Fibroblast of skin of right biceps (primary cell): ENCODE results near the gene MON2.
"Not testable (repeated sequence)": the region's sequence is repeated elsewhere in the genome, so short reads cannot be mapped to it uniquely, and the experiment has no call there.

ENCODE experiments used
- DNase-seq: peaks from one replicate; pipeline ENCODE4 v3.0.0-alpha.2; 2013

Gene MON2

GRCh38 chr12:62552906-62553556 is 86.4 kb downstream of the MON2 start:
- no peak for DNase-seq

- DNase-seq = not testable (repeated sequence)
These were observed 92.7 kb downstream of the MON2 start for GRCh38 chr12:62559366-62559765.

- DNase-seq = peak; percentile 40
These were observed 96.2 kb downstream of the MON2 start for GRCh38 chr12:62562846-62563245.

DNA sequence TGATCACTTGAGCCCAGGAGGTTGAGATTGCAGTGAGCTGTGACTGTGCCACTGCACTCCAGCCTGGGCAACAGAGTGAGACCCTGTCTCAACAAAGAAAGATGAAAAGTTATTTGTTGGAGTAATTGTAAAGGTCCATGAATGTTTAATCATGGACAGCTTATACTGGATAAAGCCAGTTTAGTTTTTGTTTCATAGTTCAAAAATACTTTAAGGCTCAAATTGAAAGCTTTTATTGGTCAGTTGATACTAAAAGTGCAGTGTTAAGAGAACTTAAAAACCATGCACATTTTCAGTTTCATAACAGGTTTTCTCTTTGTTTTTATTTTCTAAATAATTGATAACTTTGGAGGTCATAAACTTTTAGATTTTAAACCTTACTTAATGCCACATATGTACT is 108.4 kb downstream of the MON2 start:
- no peak for DNase-seq

DNA sequence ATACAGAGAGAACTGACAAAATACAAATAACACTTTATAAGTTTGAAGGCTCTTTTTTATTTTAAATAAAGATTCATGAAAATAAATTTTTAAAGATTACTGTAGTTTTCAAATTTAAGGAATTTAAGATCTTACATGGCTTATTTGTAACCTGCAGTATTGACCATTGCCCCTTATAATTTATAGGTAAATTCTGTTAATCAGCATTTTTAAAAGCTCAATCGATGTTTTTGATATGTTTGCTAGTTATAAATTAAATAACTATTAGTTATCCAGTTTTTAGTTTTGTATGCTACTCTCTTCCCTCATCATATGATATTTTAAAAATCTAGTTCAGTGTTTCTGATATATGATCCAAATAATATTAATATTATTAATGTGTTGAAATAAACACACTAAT is 109.9 kb downstream of the MON2 start:
- no peak for DNase-seq

- peak; percentile 34 for DNase-seq
These were observed 112.1 kb downstream of the MON2 start for GRCh38 chr12:62578726-62579125.

DNA sequence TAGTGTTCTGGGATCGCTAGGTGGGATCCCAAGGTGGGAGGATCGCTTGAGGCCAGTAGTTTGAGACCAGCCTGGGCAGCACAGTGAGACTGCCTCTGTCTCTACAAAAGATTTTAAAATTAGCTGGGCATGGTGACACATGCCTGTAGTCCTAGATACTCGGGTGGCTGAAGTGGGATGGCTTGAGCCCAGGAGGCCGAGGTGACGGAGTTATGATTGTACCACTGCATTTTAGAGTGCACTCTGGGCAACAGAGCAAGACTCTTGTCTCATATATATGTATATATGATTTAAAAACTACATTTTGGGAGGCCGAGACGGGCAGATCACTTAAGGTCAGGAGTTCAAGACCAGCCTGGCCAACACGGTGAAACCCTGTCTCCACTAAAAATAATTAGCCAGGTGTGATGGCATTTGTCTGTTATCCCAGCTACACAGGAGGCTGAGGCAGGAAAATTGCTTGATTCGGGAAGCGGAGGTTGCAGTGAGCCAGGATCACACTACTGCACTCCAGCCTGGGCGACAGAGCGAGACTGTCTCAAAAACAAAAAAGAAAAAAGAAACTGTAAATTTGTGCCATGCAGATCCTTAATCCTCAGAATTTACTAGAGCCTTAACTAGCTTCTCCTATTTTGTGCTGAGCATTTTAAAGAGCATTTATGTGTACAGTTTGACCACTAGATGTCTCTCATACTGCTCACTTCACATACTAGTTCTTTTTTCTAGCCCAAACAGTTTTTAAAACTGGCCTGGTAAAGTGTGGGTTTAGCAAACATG is 114.8 kb downstream of the MON2 start:
- DNase-seq = peak; percentile 69

DNA sequence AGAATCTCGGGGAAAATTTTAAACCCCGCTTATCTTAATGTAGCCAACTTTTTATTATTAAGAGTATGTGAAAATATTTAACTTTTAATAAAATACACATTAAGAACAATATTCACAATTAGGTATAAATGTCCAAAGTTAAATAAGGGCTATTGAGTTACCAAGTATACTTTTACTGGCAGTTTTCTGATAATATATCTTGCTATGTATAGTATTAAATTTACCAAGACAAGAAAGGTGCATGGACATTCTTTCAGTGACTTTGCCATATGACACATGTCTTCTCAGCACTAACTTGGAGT is 115.4 kb downstream of the MON2 start:
- no peak for DNase-seq

GRCh38 chr12:62584619-62585018 is 118.0 kb downstream of the MON2 start:
- DNase-seq = no peak

DNA sequence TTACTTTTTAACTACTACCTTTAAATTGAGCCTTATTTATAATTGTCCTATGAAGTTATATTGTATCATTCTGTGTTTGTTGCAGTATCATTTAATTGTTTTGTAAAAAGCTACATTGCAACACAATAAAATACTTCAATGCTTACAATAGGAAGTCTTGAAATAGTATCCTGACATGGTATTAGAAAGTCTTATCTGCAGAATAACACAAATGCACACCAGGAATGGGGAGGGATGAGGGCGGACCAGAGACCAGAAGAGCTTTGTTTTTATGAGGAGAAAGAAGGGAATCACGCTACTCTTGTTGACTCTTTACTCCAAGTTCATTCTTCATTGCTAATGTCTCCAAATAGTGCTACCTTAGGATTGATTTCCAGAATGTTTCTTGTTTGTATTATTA is 120.2 kb downstream of the MON2 start:
- no peak for DNase-seq

DNA sequence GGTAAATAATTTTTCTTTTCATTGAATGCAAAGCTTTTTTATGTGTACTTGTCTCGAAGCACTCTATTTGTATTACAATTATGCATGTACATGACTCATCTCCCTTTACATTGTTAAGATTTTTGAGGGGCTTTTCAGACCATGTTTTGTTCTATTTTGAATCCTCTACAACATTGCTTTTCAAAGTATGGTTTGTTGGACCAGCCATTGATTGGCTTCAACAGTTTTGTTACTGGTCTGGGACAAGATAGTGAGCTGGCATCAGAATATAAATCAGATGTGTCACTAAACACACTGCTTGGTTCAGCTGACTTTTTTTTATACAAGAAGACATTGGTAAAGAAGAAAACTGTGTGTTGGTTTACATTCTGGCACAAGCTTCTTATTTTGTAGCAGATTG is 122.3 kb downstream of the MON2 start:
- peak; percentile 76 for DNase-seq

DNA sequence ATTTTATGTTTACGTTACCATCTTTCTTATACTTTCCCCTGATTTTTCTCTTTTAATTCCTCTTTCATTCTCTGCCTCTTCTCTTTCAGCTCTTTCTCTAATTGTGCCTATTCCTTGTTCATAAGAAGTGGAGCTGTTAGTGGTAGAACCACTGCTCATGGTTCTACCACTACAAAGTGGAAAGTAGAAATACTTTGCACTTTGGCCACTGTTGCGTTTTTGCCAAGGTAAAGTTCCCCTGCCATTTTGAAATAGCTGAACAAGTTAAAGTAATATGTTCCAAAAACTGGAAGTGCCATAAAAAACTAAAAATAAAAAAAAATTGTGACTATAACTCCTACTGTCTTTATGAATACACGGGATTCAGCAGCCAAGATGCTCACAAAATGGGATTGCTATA is 130.6 kb downstream of the MON2 start:
- DNase-seq = no peak

DNA sequence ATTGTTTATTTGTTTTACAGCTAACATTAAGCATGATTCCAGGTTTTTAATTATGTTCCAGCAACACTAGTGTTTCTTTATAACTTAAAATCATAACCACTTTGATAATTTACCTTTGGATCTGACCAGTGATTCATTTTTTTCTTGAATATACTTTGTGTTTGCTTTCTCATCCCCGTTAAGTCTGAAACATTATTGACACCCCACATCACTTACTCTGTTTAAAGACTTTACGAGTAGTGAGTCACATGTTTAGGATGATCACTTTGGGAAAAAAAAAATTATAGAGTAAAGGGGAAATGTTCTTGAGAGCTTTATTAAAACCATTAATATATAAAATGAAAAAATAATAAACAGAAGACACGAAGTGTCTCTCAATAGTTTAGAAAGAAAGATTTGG is 132.2 kb downstream of the MON2 start:
- DNase-seq = no peak

GRCh38 chr12:62599854-62600437 is 133.3 kb downstream of the MON2 start:
- no peak for DNase-seq

DNA sequence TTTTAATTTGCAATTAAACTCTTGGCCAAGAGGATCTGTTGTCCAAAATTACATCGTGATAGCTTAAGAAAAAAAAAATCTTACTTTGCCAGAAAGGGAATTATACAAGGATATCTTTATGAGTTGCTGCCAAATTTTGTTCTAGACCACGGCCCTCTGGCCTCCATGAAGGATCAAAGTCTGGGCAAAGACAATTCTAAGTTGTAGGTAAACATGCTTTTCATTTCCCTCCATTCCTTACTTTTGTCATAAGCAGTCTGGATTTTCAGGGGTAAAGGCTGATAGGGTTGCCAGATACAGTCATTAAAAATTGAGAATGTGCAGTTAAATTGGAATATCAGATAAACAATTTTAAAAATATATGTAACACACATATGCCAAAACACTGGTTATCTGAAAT is 135.1 kb downstream of the MON2 start:
- DNase-seq = no peak

- DNase-seq = peak; percentile 95
These were observed 135.8 kb downstream of the MON2 start for GRCh38 chr12:62602255-62603060.

GRCh38 chr12:62603061-62603810 is 136.6 kb downstream of the MON2 start:
- peak; percentile 90 for DNase-seq

GRCh38 chr12:62603811-62604098 is 137.1 kb downstream of the MON2 start:
- no peak for DNase-seq

DNA sequence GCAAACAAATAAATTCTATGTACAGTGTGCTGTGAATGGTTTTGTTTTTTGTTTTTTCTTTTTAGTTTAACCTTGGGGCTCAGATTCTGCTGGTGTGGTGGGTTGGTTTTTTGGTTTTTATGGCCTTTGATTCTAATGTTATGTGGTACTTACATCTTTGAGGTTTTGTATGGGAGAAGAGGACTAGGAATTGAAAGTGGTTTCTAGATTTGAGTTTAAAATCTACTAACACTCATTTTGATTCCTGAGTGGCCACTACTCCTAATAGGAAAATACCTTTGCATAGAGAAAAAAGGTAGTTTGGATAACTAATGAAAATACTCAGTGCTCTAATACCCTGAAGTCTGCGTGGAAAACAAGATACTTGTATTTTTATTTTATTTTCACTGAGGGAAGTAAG is 137.7 kb downstream of the MON2 start:
- no peak for DNase-seq

DNA sequence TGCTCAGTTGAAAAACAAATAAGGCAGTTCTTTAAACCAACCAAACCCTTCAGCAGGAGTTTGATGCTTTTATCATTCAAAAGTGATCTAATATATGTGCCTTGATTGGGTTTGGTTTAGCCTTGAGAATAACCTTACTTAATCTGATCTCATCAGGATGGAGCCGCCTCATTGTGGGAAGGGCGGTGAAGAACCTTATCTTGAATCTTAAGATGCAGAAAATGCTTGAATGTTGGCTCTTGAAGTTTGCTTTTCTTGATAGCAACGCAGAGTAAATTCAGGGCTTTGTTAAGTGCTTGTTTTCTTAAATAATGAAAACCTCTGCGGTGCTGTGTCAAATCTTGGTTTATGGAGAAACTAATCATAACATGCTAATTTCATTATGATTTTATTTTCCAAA is 138.2 kb downstream of the MON2 start:
- DNase-seq = peak; percentile 61

- DNase-seq = no peak
These were observed 139.4 kb downstream of the MON2 start for GRCh38 chr12:62605981-62606380.

DNA sequence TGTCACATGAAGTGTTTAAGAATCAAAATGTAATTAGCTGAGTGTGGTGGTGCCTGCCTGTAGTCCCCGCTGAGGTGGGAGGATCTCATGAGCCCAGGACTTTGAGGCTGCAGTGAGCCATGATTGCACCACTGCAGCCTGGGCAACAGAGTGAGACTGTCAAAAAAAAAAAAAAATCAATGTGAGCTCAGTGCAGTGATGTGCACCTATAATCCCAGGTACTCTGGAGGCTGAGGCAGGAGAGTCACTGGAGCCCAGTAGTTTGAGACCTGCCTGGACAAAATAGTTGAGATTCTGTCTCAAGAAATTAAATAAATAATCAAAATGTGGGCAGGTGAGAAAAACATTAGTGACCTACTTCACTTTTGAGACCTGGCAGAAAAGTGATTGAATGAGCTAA is 140.0 kb downstream of the MON2 start:
- DNase-seq = no peak

DNA sequence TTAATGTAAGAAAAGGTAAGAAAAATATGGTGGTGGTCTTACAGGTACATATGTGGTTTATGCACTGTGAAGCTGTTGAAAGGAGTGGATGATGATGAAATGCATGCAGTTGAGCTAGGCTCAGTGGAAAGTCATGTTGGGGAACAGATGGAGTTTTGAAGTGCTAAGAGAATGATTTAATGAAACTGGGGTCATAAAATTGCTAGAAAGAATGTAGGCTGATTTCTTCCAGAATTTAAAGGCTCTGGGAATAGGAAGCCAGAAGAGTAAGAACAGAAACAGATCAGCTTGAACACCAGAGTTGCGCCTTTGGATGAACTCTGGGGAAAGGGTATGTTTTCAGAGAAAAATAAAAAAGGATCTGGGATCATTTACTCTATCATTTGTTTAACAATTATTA is 146.5 kb downstream of the MON2 start:
- DNase-seq = no peak
